ENCODE results near the gene UCP2.

Gene UCP2

DNA sequence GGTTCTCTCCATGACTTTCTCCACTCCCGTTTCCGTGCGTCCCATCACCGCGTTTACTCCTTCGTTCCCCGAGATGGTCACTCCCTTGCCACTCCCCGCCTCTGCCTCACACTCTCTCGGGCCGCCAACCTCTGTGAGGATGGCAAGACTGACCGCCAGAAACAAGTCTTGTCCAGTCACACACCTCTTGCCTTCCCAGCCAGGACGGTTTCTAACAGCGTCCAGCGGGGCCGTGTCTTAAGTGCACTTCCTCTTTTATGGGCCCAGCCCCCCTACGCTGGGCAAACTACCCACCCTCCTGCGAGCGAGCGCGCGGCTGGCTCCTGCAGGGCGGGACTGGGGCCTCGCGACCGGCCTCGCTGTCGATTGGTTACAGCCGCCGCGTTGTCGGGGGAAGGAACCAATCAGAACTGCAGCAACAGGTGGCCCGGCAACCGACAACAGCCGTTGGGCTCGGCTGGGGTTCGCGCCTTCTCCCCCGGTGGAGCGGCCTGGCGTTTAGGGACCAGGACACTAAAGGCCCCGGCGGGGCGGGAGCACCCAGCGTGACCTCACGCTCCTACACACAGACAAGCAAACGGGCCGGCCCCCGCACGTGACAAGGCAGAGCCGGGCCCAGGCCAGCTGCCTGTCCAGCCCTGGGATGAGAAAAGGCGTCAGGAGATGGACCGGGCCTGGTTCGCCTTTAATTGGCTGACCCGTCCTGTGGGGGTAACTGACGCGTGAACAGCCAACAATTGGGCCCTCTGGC, 522 bp upstream of the UCP2 start:
- TF ChIP-seq, protein P1, sequence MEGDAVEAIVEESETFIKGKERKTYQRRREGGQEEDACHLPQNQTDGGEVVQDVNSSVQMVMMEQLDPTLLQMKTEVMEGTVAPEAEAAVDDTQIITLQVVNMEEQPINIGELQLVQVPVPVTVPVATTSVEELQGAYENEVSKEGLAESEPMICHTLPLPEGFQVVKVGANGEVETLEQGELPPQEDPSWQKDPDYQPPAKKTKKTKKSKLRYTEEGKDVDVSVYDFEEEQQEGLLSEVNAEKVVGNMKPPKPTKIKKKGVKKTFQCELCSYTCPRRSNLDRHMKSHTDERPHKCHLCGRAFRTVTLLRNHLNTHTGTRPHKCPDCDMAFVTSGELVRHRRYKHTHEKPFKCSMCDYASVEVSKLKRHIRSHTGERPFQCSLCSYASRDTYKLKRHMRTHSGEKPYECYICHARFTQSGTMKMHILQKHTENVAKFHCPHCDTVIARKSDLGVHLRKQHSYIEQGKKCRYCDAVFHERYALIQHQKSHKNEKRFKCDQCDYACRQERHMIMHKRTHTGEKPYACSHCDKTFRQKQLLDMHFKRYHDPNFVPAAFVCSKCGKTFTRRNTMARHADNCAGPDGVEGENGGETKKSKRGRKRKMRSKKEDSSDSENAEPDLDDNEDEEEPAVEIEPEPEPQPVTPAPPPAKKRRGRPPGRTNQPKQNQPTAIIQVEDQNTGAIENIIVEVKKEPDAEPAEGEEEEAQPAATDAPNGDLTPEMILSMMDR (IDR thresholded peaks at IDR 0.05): no peak

DNA sequence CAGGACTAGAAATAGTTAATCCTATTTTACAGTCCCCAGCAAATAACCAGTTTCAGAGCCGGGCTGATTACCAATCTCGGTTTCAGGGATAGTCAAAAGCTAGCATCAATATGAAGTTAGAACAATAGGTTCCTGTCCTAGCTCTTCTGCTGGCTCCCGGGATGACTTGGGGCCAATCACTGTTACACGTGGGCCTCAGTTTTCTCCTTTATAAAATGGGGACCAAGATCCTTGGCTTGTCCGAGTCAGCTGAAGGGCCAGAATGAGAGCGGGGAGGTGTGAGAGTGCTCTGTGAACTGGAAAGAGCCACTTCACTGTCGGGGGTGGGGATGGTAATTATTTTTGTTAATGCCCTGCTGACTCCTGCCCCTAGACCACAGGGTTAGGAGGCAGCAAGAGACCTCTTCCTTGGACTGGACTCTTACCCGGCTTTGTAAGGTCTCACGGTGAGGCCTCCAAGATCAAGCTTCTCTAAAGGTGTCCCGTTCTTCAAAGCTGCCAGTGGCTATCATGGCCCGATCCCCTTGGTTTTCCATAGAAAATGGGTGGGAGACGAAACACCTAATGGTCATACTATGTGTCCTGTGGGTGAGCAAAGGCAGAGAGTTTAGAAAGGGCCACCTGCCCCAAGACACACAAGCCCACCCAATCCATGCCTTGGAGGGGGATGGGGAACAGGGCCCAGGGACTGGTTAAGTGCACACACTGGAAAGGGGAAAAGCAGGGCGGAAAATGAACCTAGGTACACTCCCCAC, 1.4 kb downstream of the UCP2 start:
- TF ChIP-seq, protein P1 (IDR thresholded peaks at IDR 0.05): no peak

DNA sequence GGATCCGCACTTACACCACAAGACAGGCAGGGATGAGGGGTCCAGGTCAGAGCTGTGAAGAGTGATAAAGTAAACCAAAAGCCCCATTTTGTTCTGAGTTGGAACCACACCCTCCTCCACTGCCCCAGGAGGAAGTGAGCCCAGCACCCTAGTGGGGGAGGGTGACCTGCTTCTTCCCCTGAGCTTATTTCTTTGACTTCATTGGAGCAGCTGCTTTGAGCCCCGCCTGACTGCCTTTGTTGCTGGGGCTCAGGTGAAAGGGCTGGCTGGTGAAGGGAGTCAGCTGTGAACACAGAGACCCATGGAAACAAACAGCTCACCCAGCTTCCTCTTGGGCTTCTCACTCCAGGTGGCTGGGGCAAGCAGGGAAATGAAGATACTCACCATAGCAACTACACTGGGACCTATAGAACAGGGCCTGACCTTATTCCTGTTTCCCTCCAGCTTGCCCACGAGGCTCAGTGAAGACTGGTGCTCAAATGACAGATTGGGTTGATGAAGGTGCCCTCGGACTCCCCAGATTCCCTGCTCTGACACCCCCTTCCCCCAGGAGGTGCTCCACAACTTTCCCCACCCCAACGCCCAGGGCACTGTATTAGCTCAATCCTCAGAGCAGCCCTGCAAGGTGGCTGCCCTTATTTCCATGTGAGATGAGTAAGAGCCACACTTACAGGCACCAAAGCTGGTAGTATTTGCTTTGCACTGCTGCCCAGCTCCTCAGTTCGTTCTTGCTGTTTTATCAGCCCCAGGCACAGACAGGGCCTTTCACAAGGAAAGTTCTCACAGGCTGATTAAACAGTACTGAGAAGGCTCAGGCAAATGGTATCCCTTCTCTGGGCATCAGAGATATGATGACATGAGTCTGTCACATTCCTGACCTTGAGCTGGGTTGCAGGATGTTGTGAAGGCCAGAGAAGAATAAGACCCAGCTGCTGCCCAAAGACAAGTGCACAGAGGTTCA, 2.4 kb downstream of the UCP2 start:
- TF ChIP-seq, protein P1 (IDR thresholded peaks at IDR 0.05): no peak

DNA sequence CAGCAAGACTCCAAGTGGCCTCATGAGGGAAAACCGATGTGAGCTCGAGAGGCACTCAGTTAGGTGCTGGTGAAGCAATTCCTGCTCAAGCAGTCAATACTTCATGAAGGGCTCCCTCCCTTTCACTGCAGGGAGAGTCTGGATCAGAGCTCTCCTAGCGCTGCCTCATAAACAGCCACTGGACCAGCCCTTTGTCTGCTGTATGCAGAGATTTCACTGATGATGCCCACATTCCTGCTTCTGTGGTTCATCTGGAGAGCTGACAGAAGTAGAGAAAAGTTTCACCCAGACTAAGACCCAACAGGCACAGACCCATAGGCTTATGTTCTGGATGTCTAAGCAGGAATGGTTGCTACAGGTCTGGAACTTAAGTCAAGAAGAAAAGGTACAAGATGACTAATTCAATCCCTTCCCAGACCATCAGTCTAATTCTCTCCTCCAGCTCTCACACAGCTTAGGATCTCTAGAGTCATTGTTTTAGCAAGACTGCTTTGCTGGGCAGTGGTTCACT, 4.0 kb downstream of the UCP2 start:
- TF ChIP-seq, protein P1 (IDR thresholded peaks at IDR 0.05): no peak

DNA sequence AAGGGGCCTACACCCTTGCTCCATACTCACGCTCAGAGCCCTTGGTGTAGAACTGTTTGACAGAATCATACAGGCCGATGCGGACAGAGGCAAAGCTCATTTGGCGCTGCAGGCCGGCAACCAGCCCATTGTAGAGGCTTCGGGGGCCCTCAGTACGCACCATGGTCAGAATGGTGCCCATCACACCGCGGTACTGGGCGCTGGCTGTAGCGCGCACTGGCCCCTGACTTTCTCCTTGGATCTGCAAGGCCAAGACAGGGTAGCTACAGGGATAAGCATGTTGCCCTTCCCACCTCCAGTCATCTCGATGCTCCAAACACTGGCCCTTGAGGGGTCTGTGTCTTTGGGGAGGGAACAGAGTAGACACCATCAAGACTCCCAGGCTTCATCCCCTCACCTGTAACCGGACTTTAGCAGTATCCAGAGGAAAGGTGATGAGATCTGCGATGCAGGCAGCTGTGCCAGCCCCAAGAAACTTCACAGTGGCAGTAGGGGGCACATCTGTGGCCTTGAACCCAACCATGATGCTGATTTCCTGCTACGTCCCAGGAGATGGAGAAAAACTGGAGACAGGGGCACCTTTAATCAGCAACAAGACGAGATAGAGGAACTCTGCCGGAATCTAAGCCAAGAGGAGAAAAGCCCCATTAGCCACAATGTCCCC, 4.7 kb downstream of the UCP2 start:
- TF ChIP-seq, protein P1 (IDR thresholded peaks at IDR 0.05): no peak

DNA sequence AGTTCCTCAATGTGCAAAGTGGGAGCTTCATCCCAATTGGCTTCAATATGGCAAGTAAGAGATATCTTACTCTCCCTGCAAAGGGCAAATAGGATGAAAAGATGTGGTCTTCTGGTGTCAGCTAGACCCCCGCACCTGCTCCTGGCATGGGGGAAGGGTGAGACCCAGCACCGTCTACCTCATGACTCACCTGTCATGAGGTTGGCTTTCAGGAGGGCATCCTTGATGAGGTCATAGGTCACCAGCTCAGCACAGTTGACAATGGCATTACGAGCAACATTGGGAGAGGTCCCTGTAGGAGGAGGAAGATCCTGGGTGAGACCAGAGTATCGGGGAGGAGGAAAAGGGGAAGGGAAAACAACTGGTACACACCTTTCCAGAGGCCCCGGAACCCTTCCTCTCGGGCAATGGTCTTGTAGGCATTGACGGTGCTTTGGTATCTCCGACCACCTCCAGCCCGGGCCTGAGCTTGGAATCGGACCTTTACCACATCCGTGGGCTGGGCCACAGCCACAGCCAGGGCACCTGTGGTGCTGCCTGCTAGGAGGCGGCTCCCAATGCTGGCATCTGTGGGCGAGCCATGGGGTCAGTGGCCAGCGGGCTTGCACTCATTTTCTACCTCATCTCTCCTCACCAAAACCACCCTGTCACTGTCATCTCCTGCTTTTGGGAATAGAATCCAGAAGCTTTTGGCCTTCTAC, 6.0 kb downstream of the UCP2 start:
- TF ChIP-seq, protein P1 (IDR thresholded peaks at IDR 0.05): no peak
